HK-2 (cell line): ENCODE data around the gene SLC8A1.

Source experiments
- DNase-seq: peaks from one replicate; pipeline ENCODE4 v3.0.0-alpha.2; 2018; ENCODE audit not compliant: unreplicated experiment

The SLC8A1 gene

DNA sequence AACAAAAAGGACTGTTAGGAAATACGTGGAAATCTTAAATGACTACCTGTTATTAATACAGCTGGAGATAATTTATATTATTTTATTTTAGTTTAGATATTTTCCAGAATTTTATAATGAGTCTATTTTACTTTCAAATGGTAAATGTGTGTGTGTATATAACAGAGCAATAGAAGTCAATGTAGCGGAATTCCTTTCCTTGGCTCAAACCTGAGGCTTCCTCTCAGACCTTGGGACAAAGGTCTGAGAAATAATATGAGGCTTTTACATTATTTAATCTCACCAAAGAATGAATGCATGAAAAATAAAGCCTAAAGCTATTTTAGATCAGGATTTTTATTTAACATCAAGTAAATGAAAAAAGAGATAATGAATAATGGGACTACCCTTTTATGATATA, 65.7 kb downstream of the SLC8A1 start:
- no peak for DNase-seq

DNA sequence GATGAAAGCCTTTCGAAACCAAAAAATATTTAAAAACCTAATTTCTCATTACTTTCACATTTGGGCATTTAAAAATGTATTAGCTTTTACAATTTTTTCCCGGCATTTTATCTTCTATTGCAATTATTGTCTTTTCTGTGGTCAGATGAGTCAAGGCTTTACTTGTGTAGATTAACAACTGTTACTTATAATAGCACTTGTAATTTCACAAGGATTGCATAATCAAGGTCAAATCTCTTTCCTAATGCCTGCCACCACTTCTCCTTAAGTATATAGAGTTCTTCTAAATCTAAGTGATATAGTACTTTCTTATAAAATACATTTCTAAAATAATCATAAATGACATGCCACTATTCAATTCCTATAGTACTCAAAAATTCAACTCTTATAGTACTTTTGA, 67.2 kb downstream of the SLC8A1 start:
- DNase-seq = no peak

GRCh38 chr2:40384233-40384632, 67.7 kb downstream of the SLC8A1 start:
- no peak for DNase-seq

GRCh38 chr2:40380721-40381120, 71.2 kb downstream of the SLC8A1 start:
- no peak for DNase-seq

DNA sequence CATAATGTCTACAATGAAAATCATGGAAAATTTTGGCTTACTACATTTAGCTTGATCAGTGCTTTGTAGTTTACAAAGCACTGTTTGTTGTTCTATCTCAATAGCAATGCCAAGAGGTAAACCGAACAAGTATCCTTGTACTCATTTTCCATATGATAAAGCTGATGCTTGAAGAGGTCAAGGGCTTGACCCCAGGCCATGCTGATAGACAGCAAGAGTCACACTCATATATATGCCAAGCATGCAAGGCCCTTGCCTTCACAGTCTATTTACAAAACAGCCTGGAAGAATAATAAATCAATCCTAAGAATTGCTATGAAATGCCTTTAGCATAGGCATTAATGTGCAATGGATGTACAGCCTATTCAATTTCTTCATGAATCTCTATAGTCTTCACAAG, 71.8 kb downstream of the SLC8A1 start:
- no peak for DNase-seq

DNA sequence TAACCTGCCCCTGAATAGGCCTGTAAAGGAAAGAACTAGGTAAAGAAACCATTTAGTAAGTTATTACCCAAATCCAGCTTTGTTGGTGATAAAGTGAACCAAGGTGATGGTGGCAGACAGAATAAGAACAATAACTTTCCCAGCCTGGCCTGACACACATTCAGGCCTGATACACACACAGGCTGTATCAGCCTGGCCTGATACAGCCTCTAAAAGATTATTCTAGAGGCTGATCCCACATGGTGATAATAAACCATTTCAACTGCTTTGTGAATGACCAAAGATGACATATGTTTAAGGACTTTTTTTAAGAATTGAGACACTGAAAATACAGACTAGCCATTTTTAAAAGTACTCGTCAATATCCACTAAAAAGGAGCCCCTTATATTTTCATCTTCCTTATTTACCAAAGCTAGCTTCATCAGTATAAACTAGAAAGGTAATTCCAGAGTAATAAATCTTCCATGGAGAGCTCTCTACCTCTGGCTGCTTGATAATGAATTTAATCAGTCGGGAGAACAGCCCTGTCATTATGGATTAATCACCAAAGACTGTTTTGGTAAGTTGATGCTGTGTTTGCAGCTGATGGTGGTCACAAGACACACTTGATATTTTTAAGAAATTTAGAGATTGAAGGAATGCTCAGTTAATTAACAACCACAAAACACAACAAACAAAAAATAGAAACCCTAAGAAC, 77.2 kb downstream of the SLC8A1 start:
- no peak for DNase-seq

GRCh38 chr2:40373111-40373510, 78.8 kb downstream of the SLC8A1 start:
- no peak for DNase-seq

- no peak for DNase-seq
Measured at GRCh38 chr2:40372283-40372985, 79.5 kb downstream of the SLC8A1 start.

DNA sequence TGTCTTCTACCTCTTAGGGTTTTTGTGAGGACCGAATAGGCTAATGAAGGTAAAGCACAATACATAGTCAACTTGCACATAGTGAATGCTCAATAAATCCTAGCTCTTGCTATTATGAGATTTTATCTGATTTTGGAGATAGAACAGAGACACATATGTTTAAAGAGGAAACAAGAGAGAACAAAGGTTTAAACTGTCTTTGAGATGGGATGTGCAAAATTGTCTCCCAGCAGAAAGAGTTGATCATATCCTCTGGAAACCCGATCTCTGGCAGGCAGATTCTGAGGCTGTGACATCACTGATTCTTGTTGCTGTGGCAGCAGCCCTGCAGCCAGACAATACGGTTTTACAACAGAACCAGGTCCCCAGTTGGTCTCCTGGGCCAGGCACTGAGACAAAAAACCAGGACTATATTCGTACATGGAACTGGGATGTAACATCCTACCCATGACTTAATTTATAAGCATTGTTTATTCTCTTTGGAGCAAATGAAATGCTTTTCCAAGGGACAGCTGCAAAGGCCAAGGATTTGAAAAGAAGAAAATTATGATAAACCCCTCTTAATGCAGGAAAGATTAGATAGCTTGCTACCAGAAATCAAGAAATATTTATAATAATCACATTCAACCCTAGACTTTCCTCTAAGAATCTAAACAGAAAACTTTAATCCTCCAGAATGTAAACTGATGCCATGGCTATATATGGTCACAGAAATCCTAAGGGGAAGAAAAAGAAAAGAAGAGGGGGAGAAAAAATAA, 80.2 kb downstream of the SLC8A1 start:
- peak; percentile 16 for DNase-seq

GRCh38 chr2:40370007-40370395, 81.9 kb downstream of the SLC8A1 start:
- no peak for DNase-seq

- no peak for DNase-seq
Measured at GRCh38 chr2:40369267-40370006, 82.5 kb downstream of the SLC8A1 start.

GRCh38 chr2:40367652-40368051, 84.2 kb downstream of the SLC8A1 start:
- no peak for DNase-seq

GRCh38 chr2:40367032-40367431, 84.9 kb downstream of the SLC8A1 start:
- no peak for DNase-seq

DNA sequence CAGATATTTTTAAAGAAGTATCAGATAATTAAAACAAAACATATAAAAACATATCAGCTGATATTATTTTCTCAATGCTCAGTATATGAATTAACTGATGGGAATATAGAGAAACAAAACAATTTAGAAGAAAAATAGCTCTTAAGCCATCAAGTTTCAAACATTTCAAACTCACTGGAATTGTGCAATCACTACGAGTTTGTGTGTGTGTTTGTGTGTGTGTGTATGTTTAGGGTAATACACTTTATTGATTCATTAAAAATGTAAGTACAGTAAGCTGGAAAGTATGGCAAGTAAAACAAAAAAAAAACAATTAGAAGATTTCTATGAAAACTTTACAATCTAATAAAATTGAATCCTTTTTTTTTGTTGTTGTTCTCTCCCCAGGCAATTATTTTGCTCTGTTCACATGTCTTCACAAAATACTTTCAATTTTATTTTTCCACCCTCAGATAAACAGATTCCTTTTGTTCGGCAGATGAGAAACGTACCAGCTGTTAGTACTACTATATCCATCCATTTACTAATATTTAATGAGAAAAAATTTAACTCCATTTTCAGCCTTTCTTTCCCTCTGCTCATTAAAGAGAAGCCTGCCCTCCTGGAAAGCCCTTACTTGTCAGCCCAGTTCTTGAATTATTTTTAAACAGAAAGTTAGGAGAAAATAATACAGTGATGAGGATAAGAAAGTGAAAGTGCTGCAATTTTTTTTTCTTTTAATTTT, 87.6 kb downstream of the SLC8A1 start:
- no peak for DNase-seq

- DNase-seq = no peak
Measured at GRCh38 chr2:40363631-40364030, 88.3 kb downstream of the SLC8A1 start.

DNA sequence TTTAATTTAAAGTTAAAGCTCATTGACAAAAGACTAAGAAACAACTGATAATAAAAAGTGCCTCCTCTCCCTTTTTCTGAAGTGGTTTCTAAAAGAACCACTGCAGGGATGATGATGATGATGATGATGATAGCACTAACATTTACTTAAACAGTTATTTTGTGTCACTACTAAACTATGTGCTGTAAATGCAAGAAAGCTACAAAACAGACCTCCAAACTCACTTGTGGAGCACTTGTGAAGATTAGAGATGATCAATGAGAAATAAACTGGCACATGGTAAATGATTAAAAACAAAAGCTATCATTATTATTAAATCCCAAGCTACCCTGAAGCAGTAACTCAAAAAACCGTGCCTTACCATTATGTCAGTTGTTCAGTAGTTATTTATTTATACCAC, 88.7 kb downstream of the SLC8A1 start:
- no peak for DNase-seq

- DNase-seq = no peak
Measured at GRCh38 chr2:40361478-40361877, 90.4 kb downstream of the SLC8A1 start.

GRCh38 chr2:40360652-40361051, 91.2 kb downstream of the SLC8A1 start:
- DNase-seq = peak; percentile 46

GRCh38 chr2:40359811-40360210, 92.1 kb downstream of the SLC8A1 start:
- no peak for DNase-seq

DNA sequence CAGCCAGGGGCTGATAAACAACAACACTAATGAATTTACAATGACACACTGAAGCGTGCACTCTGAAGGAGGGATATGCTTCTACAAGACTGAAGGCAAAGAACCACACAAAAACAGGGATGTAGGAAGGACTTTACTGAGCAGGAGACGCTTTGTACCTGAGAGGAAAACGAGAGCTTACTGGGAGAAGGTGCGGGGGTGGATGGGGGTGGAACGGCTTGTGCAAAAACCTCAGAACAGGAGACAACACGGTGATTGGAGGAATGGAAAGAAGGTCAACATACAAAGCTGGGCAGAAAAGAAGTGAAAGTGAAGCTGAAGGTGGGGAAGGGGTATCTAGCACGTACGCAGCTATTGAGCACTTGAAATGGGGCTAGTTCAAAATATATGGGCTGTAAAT, 93.1 kb downstream of the SLC8A1 start:
- DNase-seq = no peak

DNA sequence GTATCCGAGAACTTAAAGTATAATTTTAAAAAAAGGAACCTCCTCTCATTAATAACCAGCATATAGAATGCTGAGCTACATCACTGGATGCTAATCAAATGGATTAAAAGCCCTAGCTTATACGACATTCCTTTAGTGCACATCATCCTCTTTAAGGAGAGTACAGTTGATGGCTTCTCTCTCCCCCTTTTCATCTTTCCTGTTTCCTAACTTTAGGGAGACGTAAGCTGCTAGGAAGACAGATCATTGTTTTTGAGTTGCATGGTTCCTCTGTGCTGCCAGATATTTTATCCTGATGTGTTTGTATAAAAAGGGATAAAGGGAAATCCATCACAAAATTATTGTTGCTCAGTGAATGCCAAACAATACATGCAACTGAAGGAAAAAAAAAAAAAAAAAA, 94.2 kb downstream of the SLC8A1 start:
- DNase-seq = no peak

DNA sequence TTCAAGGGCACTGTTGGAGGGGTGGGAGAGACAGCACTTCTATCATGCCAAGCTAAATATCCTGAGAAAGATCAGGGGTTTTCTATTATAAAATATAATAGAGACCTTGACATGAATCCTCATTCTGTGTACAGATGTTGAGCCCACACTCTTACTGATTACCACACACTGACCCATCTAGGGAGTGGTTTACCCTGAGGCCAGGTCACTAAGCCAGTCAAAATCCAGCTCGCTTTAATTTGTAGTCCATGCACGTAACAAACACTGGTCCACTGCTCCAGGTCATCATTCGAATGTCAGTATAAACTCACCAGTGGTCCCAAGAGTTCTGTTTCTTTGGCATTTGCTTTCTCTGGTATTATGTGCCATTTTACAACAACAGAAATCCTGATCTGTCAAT, 96.4 kb downstream of the SLC8A1 start:
- no peak for DNase-seq
